ENCODE measurements around the gene SHMT2.

DNA sequence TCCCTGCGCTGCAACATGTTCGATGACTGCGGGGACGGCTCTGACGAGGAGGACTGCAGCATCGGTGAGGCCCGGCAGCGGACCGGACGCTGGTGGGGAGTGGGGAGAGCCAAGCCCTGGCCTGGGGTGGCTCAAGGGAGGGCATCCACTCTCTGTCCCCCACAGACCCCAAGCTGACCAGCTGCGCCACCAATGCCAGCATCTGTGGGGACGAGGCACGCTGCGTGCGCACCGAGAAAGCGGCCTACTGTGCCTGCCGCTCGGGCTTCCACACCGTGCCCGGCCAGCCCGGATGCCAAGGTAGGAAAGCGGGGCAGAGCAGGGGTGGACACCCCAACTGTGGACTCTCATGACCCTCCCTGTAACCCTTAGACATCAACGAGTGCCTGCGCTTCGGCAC lies 24.3 kb upstream of the SHMT2 start:
- TF ChIP-seq CTCF (IDR thresholded peaks at IDR 0.05) (no peak), POLR2AphosphoS5 (IDR thresholded peaks at IDR 0.05) (no peak)
